ENCODE data around the gene TEX2.

GRCh38 chr17:64145375-64145750, 117.7 kb downstream of the TEX2 start:
- TF ChIP-seq POLR2A (IDR thresholded peaks at IDR 0.05) = no peak
- TF ChIP-seq CTCF (IDR thresholded peaks at IDR 0.05) = no peak
